Measurements from ENCODE around the gene PWP2.

GRCh38 chr21:44057960-44058651 lies 49.1 kb upstream of the PWP2 start:
- TF ChIP-seq CTCF (IDR thresholded peaks at IDR 0.05; ENCODE audit: low read depth, low read length) (no peak), EZH2phosphoT487 (IDR thresholded peaks at IDR 0.05; ENCODE audit: low read depth) (no peak)
